ENCODE data around the gene MPZL2. TPM values are rescaled to one million over a fixed set of nuclear protein-coding genes. Genes with fewer than 3 reads are reported as not detected.
"Not testable (repeated sequence)": the region's sequence is repeated elsewhere in the genome, so short reads cannot be mapped to it uniquely, and the experiment has no call there.

Gene MPZL2
- total RNA-seq, result 10 to 100 TPM in 1 of 4 donors, 1 to 10 TPM in 3; 8.1 to 18.7 (median 9.0) TPM
- polyA plus RNA-seq, result 6.4 TPM
- long read RNA-seq, donor 1, transcript MPZL2-201 (6 exons, 2,620 nt), result major isoform, 8 of 10 reads
- long read RNA-seq, donor 1, partial matches to known transcripts, result 0 of 10 reads
- long read RNA-seq, donor 1, other reads (novel, unspliced or antisense), result 1 of 10 reads
- long read RNA-seq, donor 2, partial matches to known transcripts, result 0 of 2 reads
- long read RNA-seq, donor 2, other reads (novel, unspliced or antisense), result 0 of 2 reads
- long read RNA-seq, donor 3, transcript MPZL2-201 (6 exons, 2,620 nt), result major isoform, 46 of 56 reads
- long read RNA-seq, donor 3, partial matches to known transcripts, result 1 of 56 reads
- long read RNA-seq, donor 3, other reads (novel, unspliced or antisense), result 8 of 56 reads
- long read RNA-seq, donor 4, partial matches to known transcripts, result 0 of 3 reads
- long read RNA-seq, donor 4, other reads (novel, unspliced or antisense), result 0 of 3 reads

GRCh38 chr11:118263695-118264568 lies at the start of gene MPZL2:
TSS of gene MPZL2 (minus strand) at chr11:118264297. CDS start at chr11:118264153, 144 bp downstream.
- H3K27me3 ChIP-seq (ENCODE audit: control insufficient read depth, insufficient read depth), result no peaks in the 10 kb centered on the region
- ATAC-seq (peak; percentile 88 to 90), DNase-seq (peak; percentile 42 to 69 (median 54))
- no peaks in the 10 kb centered on the region for H3K9me3 ChIP-seq (ENCODE audit: control insufficient read depth, low read length)
- 10% methylated on average over 19 of the region's 19 CpGs for WGBS
- peaks cover 8% of the 10 kb centered on the region for H3K4me1 ChIP-seq (ENCODE audit: control insufficient read depth, insufficient read depth, low read length)
- intact Hi-C loops (cut with DNase I), result no loop called here
- H3K4me3 ChIP-seq (ENCODE audit: low read length), result peak within 1 kb of the TSS; percentile 50
- H3K27ac ChIP-seq (ENCODE audit: low read length), result no peak within 1 kb of the TSS

DNA sequence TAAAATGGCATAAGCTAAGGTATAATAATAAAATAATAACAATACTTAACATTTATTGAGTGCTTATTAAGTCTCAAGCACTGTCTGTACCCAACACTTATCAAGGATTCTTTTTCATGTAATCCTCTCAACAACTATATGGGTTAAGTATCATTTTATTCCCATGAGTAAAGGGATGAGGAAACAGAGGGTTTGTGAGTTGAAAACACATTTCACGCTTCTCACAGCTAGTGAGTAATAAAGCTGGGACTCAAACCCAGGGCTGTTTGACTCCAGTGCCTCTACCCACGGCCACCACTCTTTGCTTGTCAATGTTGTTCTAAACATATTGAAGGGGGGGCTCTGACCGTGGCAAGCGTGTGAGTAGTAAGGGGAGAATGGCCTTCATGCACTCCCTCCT lies 49.1 kb upstream of the MPZL2 start:
- no peaks in the 10 kb centered on the region for H3K4me1 ChIP-seq (ENCODE audit: control insufficient read depth, insufficient read depth, low read length)
- no peak overlapping the region for H3K27ac ChIP-seq (ENCODE audit: low read length)
- WGBS, result 54% methylated on average over 4 of the region's 4 CpGs
- DNase-seq, result no peak
- intact Hi-C loops (cut with DNase I), result no loop called here
- H3K27me3 ChIP-seq (ENCODE audit: control insufficient read depth, insufficient read depth), result peaks cover 7% of the 10 kb centered on the region
- no peak for ATAC-seq
- H3K4me3 ChIP-seq (ENCODE audit: low read length), result no peak overlapping the region
- no peaks in the 10 kb centered on the region for H3K9me3 ChIP-seq (ENCODE audit: control insufficient read depth, low read length)

GRCh38 chr11:118312328-118312727 lies 48.2 kb upstream of the MPZL2 start:
- Histone ChIP-seq H3K4me1 (ENCODE audit: control insufficient read depth, insufficient read depth, low read length) (no peaks in the 10 kb centered on the region), H3K27ac (ENCODE audit: low read length) (no peak overlapping the region), H3K4me3 (ENCODE audit: low read length) (no peak overlapping the region), H3K9me3 (ENCODE audit: control insufficient read depth, low read length) (no peaks in the 10 kb centered on the region), H3K27me3 (ENCODE audit: control insufficient read depth, insufficient read depth) (peaks cover 7% of the 10 kb centered on the region)
- no peak for ATAC-seq
- no peak for DNase-seq
- intact Hi-C loops (cut with DNase I), result no loop called here
- 87% methylated on average over 2 of the region's 2 CpGs for WGBS

- Histone ChIP-seq H3K4me1 (ENCODE audit: control insufficient read depth, insufficient read depth, low read length) (no peaks in the 10 kb centered on the region), H3K4me3 (ENCODE audit: low read length) (no peak overlapping the region)
- WGBS, result 71% methylated on average over 4 of the region's 4 CpGs
These were observed 47.4 kb upstream of the MPZL2 start for GRCh38 chr11:118311518-118311917.

GRCh38 chr11:118310781-118311485 lies 46.8 kb upstream of the MPZL2 start:
- Histone ChIP-seq H3K27ac (ENCODE audit: low read length) (no peak overlapping the region), H3K4me1 (ENCODE audit: control insufficient read depth, insufficient read depth, low read length) (no peaks in the 10 kb centered on the region), H3K27me3 (ENCODE audit: control insufficient read depth, insufficient read depth) (peaks cover 7% of the 10 kb centered on the region), H3K4me3 (ENCODE audit: low read length) (no peak overlapping the region), H3K9me3 (ENCODE audit: control insufficient read depth, low read length) (no peaks in the 10 kb centered on the region)
- intact Hi-C loops (cut with DNase I), result no loop called here
- DNase-seq (no peak), ATAC-seq (no peak)
- 72% methylated on average over 3 of the region's 3 CpGs for WGBS

More at GRCh38 chr11:118311518-118311917, 47.4 kb upstream of the MPZL2 start:
- no peak for ATAC-seq
- H3K27ac ChIP-seq (ENCODE audit: low read length), result no peak overlapping the region
- no peak for DNase-seq
- H3K27me3 ChIP-seq (ENCODE audit: control insufficient read depth, insufficient read depth), result peaks cover 7% of the 10 kb centered on the region
- no peaks in the 10 kb centered on the region for H3K9me3 ChIP-seq (ENCODE audit: control insufficient read depth, low read length)
- intact Hi-C loops (cut with DNase I), result no loop called here

DNA sequence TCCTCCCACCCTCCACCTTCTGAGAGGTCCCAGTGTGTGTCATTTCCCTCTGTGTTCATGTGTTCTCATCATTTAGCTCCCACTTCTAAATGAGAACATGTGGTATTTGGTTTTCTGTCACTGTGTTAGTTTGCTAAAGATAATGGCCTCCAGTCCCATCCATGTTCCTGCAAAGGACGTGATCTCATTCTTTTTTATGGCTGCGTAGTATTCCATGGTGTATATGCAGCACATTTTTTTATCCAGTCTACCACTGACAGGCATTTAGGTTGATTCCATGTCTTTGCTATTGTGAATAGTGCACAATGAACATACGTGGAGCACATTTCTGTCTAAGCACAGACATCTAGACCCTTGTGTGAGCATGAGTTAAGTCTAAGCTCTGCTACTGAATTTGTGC lies 46.2 kb upstream of the MPZL2 start:
- no peak for DNase-seq
- Histone ChIP-seq H3K4me3 (ENCODE audit: low read length) (no peak overlapping the region), H3K9me3 (ENCODE audit: control insufficient read depth, low read length) (no peaks in the 10 kb centered on the region), H3K27ac (ENCODE audit: low read length) (no peak overlapping the region), H3K4me1 (ENCODE audit: control insufficient read depth, insufficient read depth, low read length) (no peaks in the 10 kb centered on the region), H3K27me3 (ENCODE audit: control insufficient read depth, insufficient read depth) (peaks cover 7% of the 10 kb centered on the region)
- no peak for ATAC-seq
- intact Hi-C loops (cut with DNase I), result no loop called here
- 89% methylated on average over 3 of the region's 3 CpGs for WGBS

DNA sequence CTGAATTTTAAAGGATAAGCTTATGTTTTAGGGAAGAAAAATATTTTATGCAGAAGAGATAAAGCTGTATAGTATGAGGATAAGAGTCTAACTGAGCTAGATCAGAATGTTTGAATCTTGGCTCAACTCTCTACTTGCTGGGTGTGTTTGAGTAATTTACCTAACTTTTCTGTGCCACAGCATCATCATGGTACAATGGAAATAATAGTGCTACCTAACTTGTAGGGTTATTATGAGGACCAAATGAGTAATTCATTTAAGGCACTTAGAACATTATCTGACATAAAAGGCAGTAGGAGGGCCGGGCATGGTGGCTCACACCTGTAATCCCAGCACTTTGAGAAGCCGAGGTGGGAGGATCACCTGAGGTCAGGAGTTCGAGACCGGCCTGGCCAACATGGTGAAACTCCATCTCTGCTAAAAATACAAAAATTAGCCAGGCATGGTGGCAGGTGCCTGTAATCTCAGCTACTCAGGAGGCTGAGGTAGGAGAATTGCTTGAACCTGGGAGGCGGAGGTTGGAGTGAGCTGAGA lies 45.0 kb upstream of the MPZL2 start:
- H3K4me3 ChIP-seq (ENCODE audit: low read length); H3K27me3 ChIP-seq (ENCODE audit: control insufficient read depth, insufficient read depth); H3K27ac ChIP-seq (ENCODE audit: low read length); DNase-seq; intact Hi-C loops (cut with DNase I); H3K9me3 ChIP-seq (ENCODE audit: control insufficient read depth, low read length); H3K4me1 ChIP-seq (ENCODE audit: control insufficient read depth, insufficient read depth, low read length); ATAC-seq: not testable (repeated sequence)
- 86% methylated on average over 5 of the region's 5 CpGs for WGBS

- intact Hi-C loops (cut with DNase I), result no loop called here
- no peaks in the 10 kb centered on the region for H3K4me1 ChIP-seq (ENCODE audit: control insufficient read depth, insufficient read depth, low read length)
- no peak overlapping the region for H3K4me3 ChIP-seq (ENCODE audit: low read length)
- no peaks in the 10 kb centered on the region for H3K9me3 ChIP-seq (ENCODE audit: control insufficient read depth, low read length)
- no peak overlapping the region for H3K27ac ChIP-seq (ENCODE audit: low read length)
- no peak for ATAC-seq
- DNase-seq, result no peak
- no peaks in the 10 kb centered on the region for H3K27me3 ChIP-seq (ENCODE audit: control insufficient read depth, insufficient read depth)
- 86% methylated on average over 2 of the region's 2 CpGs for WGBS
These were observed 42.5 kb upstream of the MPZL2 start for GRCh38 chr11:118306556-118306955.

- Histone ChIP-seq H3K4me3 (ENCODE audit: low read length) (no peak overlapping the region), H3K27ac (ENCODE audit: low read length) (no peak overlapping the region), H3K9me3 (ENCODE audit: control insufficient read depth, low read length) (no peaks in the 10 kb centered on the region), H3K27me3 (ENCODE audit: control insufficient read depth, insufficient read depth) (no peaks in the 10 kb centered on the region), H3K4me1 (ENCODE audit: control insufficient read depth, insufficient read depth, low read length) (no peaks in the 10 kb centered on the region)
- ATAC-seq (no peak), DNase-seq (no peak)
- 71% methylated on average over 8 of the region's 8 CpGs for WGBS
- intact Hi-C loops (cut with DNase I), result no loop called here
These were observed 41.6 kb upstream of the MPZL2 start for GRCh38 chr11:118305726-118306125.

GRCh38 chr11:118304568-118305248 lies 40.6 kb upstream of the MPZL2 start, which contains the start of gene CD3E:
TSS of gene CD3E (plus strand) at chr11:118304730. CDS start at chr11:118304953, 223 bp downstream.
- ATAC-seq, result no peak
- Histone ChIP-seq H3K27me3 (ENCODE audit: control insufficient read depth, insufficient read depth) (no peaks in the 10 kb centered on the region), H3K4me1 (ENCODE audit: control insufficient read depth, insufficient read depth, low read length) (no peaks in the 10 kb centered on the region), H3K9me3 (ENCODE audit: control insufficient read depth, low read length) (no peaks in the 10 kb centered on the region), H3K27ac (ENCODE audit: low read length) (no peak within 1 kb of the TSS), H3K4me3 (ENCODE audit: low read length) (no peak within 1 kb of the TSS)
- intact Hi-C loops (cut with DNase I), result no loop called here
- WGBS, result 75% methylated on average over 8 of the region's 8 CpGs
- no peak for DNase-seq

Measured in right cardiac atrium (tissue), 5 donors.